HG02840 (cell line): ENCODE measurements around the gene HNRNPUL2.

Source experiments
- ATAC-seq: cut with Tn5 transposase; IDR thresholded peaks from one replicate; pipeline ENCODE4 v1.9.1; 2021; ENCODE audit warnings: mild to moderate bottlenecking, moderate library complexity, moderate number of reproducible peaks; ENCODE audit not compliant: unreplicated experiment, low FRiP score

The HNRNPUL2 gene

GRCh38 chr11:62727872-62728170 is 564 bp upstream of the HNRNPUL2 start:
- peak; percentile 57 for ATAC-seq

GRCh38 chr11:62726915-62727164 is 417 bp downstream of the HNRNPUL2 start:
- peak; percentile 7 for ATAC-seq

- ATAC-seq, result no peak
These were observed 922 bp downstream of the HNRNPUL2 start for GRCh38 chr11:62726156-62726914.

- ATAC-seq, result no peak
These were observed 1.6 kb downstream of the HNRNPUL2 start for GRCh38 chr11:62725646-62726045.

- ATAC-seq, result no peak
These were observed 3.1 kb downstream of the HNRNPUL2 start for GRCh38 chr11:62724171-62724570.

GRCh38 chr11:62721994-62722393 is 5.3 kb downstream of the HNRNPUL2 start:
- no peak for ATAC-seq

GRCh38 chr11:62719302-62719978 is 7.8 kb downstream of the HNRNPUL2 start:
- ATAC-seq, result no peak

GRCh38 chr11:62716816-62717215 is 10.4 kb downstream of the HNRNPUL2 start:
- ATAC-seq, result no peak

GRCh38 chr11:62716206-62716605 is 11.1 kb downstream of the HNRNPUL2 start:
- no peak for ATAC-seq

- no peak for ATAC-seq
These were observed 11.8 kb downstream of the HNRNPUL2 start for GRCh38 chr11:62715150-62716130.

GRCh38 chr11:62713343-62713742 is 13.9 kb downstream of the HNRNPUL2 start:
- ATAC-seq, result no peak

GRCh38 chr11:62712861-62713260 is 14.4 kb downstream of the HNRNPUL2 start:
- ATAC-seq, result no peak

- ATAC-seq, result no peak
These were observed 14.9 kb downstream of the HNRNPUL2 start for GRCh38 chr11:62712276-62712812.

GRCh38 chr11:62710001-62710345 is 17.3 kb downstream of the HNRNPUL2 start:
- ATAC-seq, result no peak

GRCh38 chr11:62709247-62710000 is 17.8 kb downstream of the HNRNPUL2 start:
- ATAC-seq, result peak; percentile 56

- no peak for ATAC-seq
These were observed 18.5 kb downstream of the HNRNPUL2 start for GRCh38 chr11:62708793-62709192.

- no peak for ATAC-seq
These were observed 18.9 kb downstream of the HNRNPUL2 start for GRCh38 chr11:62708392-62708791.

GRCh38 chr11:62707277-62707861 is 19.9 kb downstream of the HNRNPUL2 start, which contains the start of the genes BSCL2 and GNG3:
TSS of gene BSCL2 (minus strand) at chr11:62707424. CDS start at chr11:62707195, 229 bp downstream.
TSS of gene GNG3 (plus strand) at chr11:62707676. CDS start at chr11:62708296, 620 bp downstream.
- ATAC-seq, result no peak

GRCh38 chr11:62706850-62707247 is 20.4 kb downstream of the HNRNPUL2 start:
- no peak for ATAC-seq
